ENCODE data around the gene FBXW8. TPM values are rescaled to one million over a fixed set of nuclear protein-coding genes. Genes with fewer than 3 reads are reported as not detected.

FBXW8 gene
- total RNA-seq, 1 experiment from 2014 or later = 15.3 TPM

DNA sequence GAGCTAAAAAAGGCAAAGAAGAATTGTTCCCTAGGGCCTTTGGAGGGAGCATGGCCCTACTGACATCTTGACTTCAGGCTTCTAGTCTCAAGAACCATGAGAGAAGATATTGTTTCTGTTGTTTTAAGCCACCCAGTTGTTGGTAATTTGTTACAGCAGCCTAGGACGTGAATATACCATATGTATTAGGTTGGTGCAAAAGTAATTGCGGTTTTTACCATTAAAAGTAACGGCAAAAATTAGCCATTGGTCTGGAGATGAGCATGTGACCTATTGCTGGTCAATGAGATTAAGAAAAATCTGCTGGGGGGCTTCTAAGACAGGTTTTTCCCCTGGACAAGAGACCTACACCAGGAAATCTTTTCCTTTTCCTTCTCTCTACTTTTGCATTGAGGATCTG, 19.7 kb upstream of the FBXW8 start:
- no peak overlapping the region for H2BK12ac ChIP-seq (ENCODE audit: insufficient read length, low read depth, low read length)
- no peak overlapping the region for H3K18ac ChIP-seq (ENCODE audit: insufficient read length, low read depth, low read length)
- no peak overlapping the region for H3K4ac ChIP-seq (ENCODE audit: low read depth, low read length)
- no peaks in the 10 kb centered on the region for H3K4me1 ChIP-seq (ENCODE audit: insufficient read depth, low read length)
- H3K14ac ChIP-seq (ENCODE audit: insufficient read depth, low read length) = no peak overlapping the region
- H3K23ac ChIP-seq (ENCODE audit: insufficient read length, low read depth, low read length) = no peak overlapping the region
- no peaks in the 10 kb centered on the region for H3K9me3 Mint-ChIP-seq
- H3K36me3 Mint-ChIP-seq (ENCODE audit: insufficient read depth in 1 of 3, low read depth in 3 of 3) = no peaks in the 10 kb centered on the region
- no peak overlapping the region for H3K27ac Mint-ChIP-seq
- H3K79me1 ChIP-seq (ENCODE audit: insufficient read depth, low read depth, low read length, poor library complexity, severe bottlenecking) = no peaks in the 10 kb centered on the region
- no peaks in the 10 kb centered on the region for H3K9me3 ChIP-seq (ENCODE audit: control insufficient read depth, low read depth, low read length)
- H3K27ac ChIP-seq (ENCODE audit: insufficient read length, low read depth, low read length) = no peak overlapping the region
- no peak overlapping the region for H2BK120ac ChIP-seq (ENCODE audit: low read depth, low read length, poor library complexity, severe bottlenecking)
- H4K91ac ChIP-seq (ENCODE audit: insufficient read length, low read depth, low read length) = no peak overlapping the region
- H3K27me3 ChIP-seq (ENCODE audit: insufficient read depth, low read length) = no peaks in the 10 kb centered on the region
- no CpG with 5 or more reads among the region's 3 CpGs for whole genome bisulfite sequencing (ENCODE audit: extremely low coverage, insufficient read length, low lambda C conversion rate)
- H2AK5ac ChIP-seq (ENCODE audit: insufficient read length, low read length) = no peak overlapping the region
- no peak overlapping the region for H4K5ac ChIP-seq (ENCODE audit: insufficient read length, low read depth, low read length)
- H2BK15ac ChIP-seq (ENCODE audit: low read depth, low read length) = no peak overlapping the region
- H3K27me3 Mint-ChIP-seq (ENCODE audit: low read depth) = peaks cover 32% of the 10 kb centered on the region
- H3K4me2 ChIP-seq (ENCODE audit: insufficient read depth, insufficient read length, low read length) = no peak overlapping the region
- no peak overlapping the region for H3K56ac ChIP-seq (ENCODE audit: insufficient read length, low read depth, low read length)
- H3K4me3 Mint-ChIP-seq = no peak overlapping the region
- H3K79me2 ChIP-seq (ENCODE audit: insufficient read depth, low read length) = no peaks in the 10 kb centered on the region
- H3T11ph ChIP-seq (ENCODE audit: low read length) = no peak overlapping the region
- no peak overlapping the region for H2BK20ac ChIP-seq (ENCODE audit: low read depth, low read length, poor library complexity, severe bottlenecking)
- H3K4me1 Mint-ChIP-seq = peaks cover 2 to 3% of the 10 kb centered on the region in 2 experiments; a peak in 2 of 4 replicates
- no peaks in the 10 kb centered on the region for H4K20me1 ChIP-seq (ENCODE audit: control insufficient read depth, insufficient read depth, insufficient read length)
- no peak overlapping the region for H2AFZ ChIP-seq (ENCODE audit: low read length)
- TF ChIP-seq, protein P1, sequence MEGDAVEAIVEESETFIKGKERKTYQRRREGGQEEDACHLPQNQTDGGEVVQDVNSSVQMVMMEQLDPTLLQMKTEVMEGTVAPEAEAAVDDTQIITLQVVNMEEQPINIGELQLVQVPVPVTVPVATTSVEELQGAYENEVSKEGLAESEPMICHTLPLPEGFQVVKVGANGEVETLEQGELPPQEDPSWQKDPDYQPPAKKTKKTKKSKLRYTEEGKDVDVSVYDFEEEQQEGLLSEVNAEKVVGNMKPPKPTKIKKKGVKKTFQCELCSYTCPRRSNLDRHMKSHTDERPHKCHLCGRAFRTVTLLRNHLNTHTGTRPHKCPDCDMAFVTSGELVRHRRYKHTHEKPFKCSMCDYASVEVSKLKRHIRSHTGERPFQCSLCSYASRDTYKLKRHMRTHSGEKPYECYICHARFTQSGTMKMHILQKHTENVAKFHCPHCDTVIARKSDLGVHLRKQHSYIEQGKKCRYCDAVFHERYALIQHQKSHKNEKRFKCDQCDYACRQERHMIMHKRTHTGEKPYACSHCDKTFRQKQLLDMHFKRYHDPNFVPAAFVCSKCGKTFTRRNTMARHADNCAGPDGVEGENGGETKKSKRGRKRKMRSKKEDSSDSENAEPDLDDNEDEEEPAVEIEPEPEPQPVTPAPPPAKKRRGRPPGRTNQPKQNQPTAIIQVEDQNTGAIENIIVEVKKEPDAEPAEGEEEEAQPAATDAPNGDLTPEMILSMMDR (conservative IDR thresholded peaks at IDR 0.05) = no peak
- no peak overlapping the region for H2BK5ac ChIP-seq (ENCODE audit: insufficient read length, low read length)
- H3K23me2 ChIP-seq (ENCODE audit: insufficient read length, low read depth, low read length, poor library complexity, severe bottlenecking) = no peaks in the 10 kb centered on the region
- no peak overlapping the region for H3K9ac ChIP-seq (ENCODE audit: extremely low read depth, insufficient read length, low read length)
- no peak overlapping the region for H4K8ac ChIP-seq (replicated peaks; ENCODE audit: insufficient read length, low read depth, low read length)
- DNase-seq = no peak
